HEK293 (cell line): ENCODE results near the gene EDC3.

Source experiments
- ZNF274 ChIP-seq, 2 experiments: fragments of 200-500 bp in 1 of 2; fragments of 450-650 bp in 1 of 2; sonication (Bioruptor generic) in 1 of 2; formaldehyde crosslinking in 1 of 2; IDR thresholded peaks; 2 replicates each; pipeline versions ENCODE4 v1.5.1 to v1.6.1; 2014 to 2016; ENCODE audit warnings: borderline replicate concordance in 1 of 2, inconsistent platforms in 1 of 2, low read length in 1 of 2, missing biosample characterization in 1 of 2, missing genetic modification characterization in 1 of 2
- ZNF776 ChIP-seq: fragments of 450-650 bp; formaldehyde crosslinking; IDR thresholded peaks from 2 replicates; pipeline ENCODE4 v1.5.0; 2017; ENCODE audit warnings: missing biosample characterization, missing genetic modification characterization, borderline replicate concordance

- TF ChIP-seq ZNF274 (IDR thresholded peaks at IDR 0.05; ENCODE audit: low read length) = no peak
- TF ChIP-seq ZNF274 (tag by site-specific recombination; IDR thresholded peaks at IDR 0.05; ENCODE audit: borderline replicate concordance) = no peak
- TF ChIP-seq ZNF776 = no peak
Observed at GRCh38 chr15:74621936-74622335, 73.9 kb downstream of the EDC3 start.
